K562 (cell line): ENCODE measurements around the gene LIPN. TPM values are rescaled to one million over a fixed set of nuclear protein-coding genes. Genes with fewer than 3 reads are reported as not detected.

Source experiments
- ATAC-seq: fragments of 200-7000 bp; cut with Tn5 transposase; 3 replicates; pipeline ENCODE4 v1.9.1; 2020; ENCODE audit warnings: moderate library complexity
- Bru-seq: library from RNA; stranded (reverse); fragments of 400-500 nt; gene quantifications from one replicate; lab custom pipeline; 2021; lab: Mats Ljungman, UMichigan
- BruChase-seq, 2 experiments: library from RNA; stranded (reverse); fragments of 400-500 nt; gene quantifications; one replicate each; lab custom pipeline; 2021; lab: Mats Ljungman, UMichigan
- BruUV-seq: library from RNA; stranded (reverse); fragments of 400-500 nt; replicated peaks from 2 replicates; lab custom pipeline; 2021; lab: Mats Ljungman, UMichigan
- CTCF ChIA-PET: fragments of 300-600 bp; formaldehyde crosslinking; extraction: SDS; loops from one replicate; lab custom pipeline; 2021; ENCODE audit warnings: low intra/inter-chr PET ratio; lab: Yijun Ruan, JAX
- POLR2A ChIA-PET: fragments of 300-600, 350-650 bp; sonication (Branson Sonifier 250); formaldehyde crosslinking; extraction: SDS; loops from one replicate; lab custom pipeline; 2021; ENCODE audit warnings: antibody characterized with exemption, inconsistent platforms; lab: Yijun Ruan, JAX
- DNase-seq, 4 experiments: peaks; one replicate each; pipeline versions ENCODE4 v3.0.0 to v3.0.0-alpha.2; 2011 to 2018; ENCODE audit warnings: low spot score in 3 of 4, mixed read lengths in 3 of 4; ENCODE audit errors: extremely low read depth in 1 of 4
- FAIRE-seq: peaks from 2 replicates; lab custom pipeline; 2011; peaks lifted over from hg19 to GRCh38; lab: Jason Lieb, UNC
- H2AFZ ChIP-seq: 2 replicates; pipeline ENCODE4 v1.6.0; 2011; ENCODE audit warnings: low read depth, low read length, control low read depth, inconsistent platforms
- H3K27ac ChIP-seq: fragments of 200-600 bp; 3 replicates; pipeline ENCODE4 v1.8.0; 2011; ENCODE audit warnings: low read depth, mild to moderate bottlenecking, control low read depth, inconsistent platforms, low read length, moderate library complexity, mixed read lengths; ENCODE audit errors: extremely low read depth
- H3K27me3 ChIP-seq, 2 experiments: fragments of 300-600 bp in 1 of 2; 2 replicates in 1 of 2; 3 replicates in 1 of 2; pipeline versions ENCODE4 v1.6.0 to v1.8.0; 2011; ENCODE audit warnings: inconsistent platforms in 2 of 2, low read length in 2 of 2, mild to moderate bottlenecking in 1 of 2, mixed read lengths in 1 of 2, moderate library complexity in 1 of 2; ENCODE audit not compliant: control insufficient read depth in 2 of 2, insufficient read depth in 2 of 2
- H3K36me3 ChIP-seq: fragments of 300-600 bp; 3 replicates; pipeline ENCODE4 v1.8.0; 2011; ENCODE audit warnings: mild to moderate bottlenecking, low read length, inconsistent platforms; ENCODE audit not compliant: control insufficient read depth, insufficient read depth
- H3K4me1 ChIP-seq, 2 experiments: fragments of 200-600 bp in 1 of 2; replicated peaks in 1 of 2; 2 replicates in 1 of 2; 3 replicates in 1 of 2; pipeline versions ENCODE4 v1.5.1 to v1.8.0; 2011; ENCODE audit warnings: inconsistent platforms in 2 of 2, low read length in 2 of 2, mild to moderate bottlenecking in 1 of 2, mixed read lengths in 1 of 2, moderate library complexity in 1 of 2; ENCODE audit not compliant: control insufficient read depth in 2 of 2, insufficient read depth in 2 of 2
- H3K4me2 ChIP-seq: 2 replicates; pipeline ENCODE4 v1.6.1; 2011; ENCODE audit warnings: low read length, control low read depth, inconsistent platforms, mixed read lengths; ENCODE audit not compliant: insufficient read depth
- H3K4me3 ChIP-seq: fragments of 200-600 bp; sonication (generic), shearing (Covaris generic); 2 replicates; pipeline ENCODE4 v1.5.1; 2016; ENCODE audit warnings: control low read depth, inconsistent platforms
- H3K79me2 ChIP-seq: fragments of 200-600 bp; 3 replicates; pipeline ENCODE4 v1.8.0; 2011; ENCODE audit warnings: low read length, inconsistent platforms; ENCODE audit not compliant: control insufficient read depth, insufficient read depth
- H3K9ac ChIP-seq, 2 experiments: 2 replicates each; pipeline versions ENCODE4 v1.6.0 to v1.6.1; 2011; ENCODE audit warnings: low read depth in 2 of 2, low read length in 2 of 2, control low read depth in 1 of 2, inconsistent platforms in 1 of 2, mild to moderate bottlenecking in 1 of 2, mixed read lengths in 1 of 2; ENCODE audit not compliant: insufficient read depth in 1 of 2
- H3K9me1 ChIP-seq: one replicate; pipeline ENCODE4 v1.6.0; 2011; ENCODE audit warnings: inconsistent platforms, mild to moderate bottlenecking, low read length, moderate library complexity; ENCODE audit not compliant: control insufficient read depth, insufficient read depth
- H3K9me3 ChIP-seq: replicated peaks from 2 replicates; pipeline ENCODE4 v1.5.1; 2011; ENCODE audit warnings: low read depth, low read length, inconsistent platforms; ENCODE audit not compliant: control insufficient read depth, insufficient read depth
- H4K20me1 ChIP-seq: replicated peaks from 2 replicates; pipeline ENCODE4 v1.6.1; 2011; ENCODE audit warnings: low read length, inconsistent platforms, mixed read lengths; ENCODE audit not compliant: control insufficient read depth, insufficient read depth
- ELF4 ChIP-seq: fragments of 450-650 bp; formaldehyde crosslinking; IDR thresholded peaks from 2 replicates; pipeline ENCODE4 v1.4.0; 2022; ENCODE audit warnings: missing genetic modification characterization
- MCM7 ChIP-seq, 2 experiments: fragments of 450-650 bp; IDR thresholded peaks; 2 replicates each; pipeline ENCODE4 v1.6.1; 2016 to 2018
- MEF2D ChIP-seq: conservative IDR thresholded peaks from 2 replicates; pipeline ENCODE4 v1.6.1; 2016; ENCODE audit warnings: low read depth, missing genetic modification characterization, missing compliant biosample characterization
- NR4A1 ChIP-seq, 2 experiments: fragments of 250-450 bp in 1 of 2; fragments of 450-650 bp in 1 of 2; sonication (Bioruptor Pico) in 1 of 2; IDR thresholded peaks; 2 replicates each; pipeline versions ENCODE4 v1.4.0 to v1.6.1; 2016 to 2020; ENCODE audit warnings: mild to moderate bottlenecking in 2 of 2, missing compliant biosample characterization in 1 of 2, missing genetic modification characterization in 1 of 2, moderate library complexity in 1 of 2
- RB1 ChIP-seq: fragments of 450-650 bp; IDR thresholded peaks from 2 replicates; pipeline ENCODE4 v1.6.1; 2017; ENCODE audit warnings: low read depth, mild to moderate bottlenecking
- SMARCC2 ChIP-seq: fragments of 450-650 bp; IDR thresholded peaks from 2 replicates; pipeline ENCODE4 v1.6.1; 2017; ENCODE audit warnings: antibody characterized with exemption, moderate library complexity, mild to moderate bottlenecking, low read depth
- ZNF77 ChIP-seq: fragments of 250-450 bp; sonication (Bioruptor Pico); IDR thresholded peaks from 2 replicates; pipeline ENCODE4 v1.5.0; 2020
- ZNF780A ChIP-seq: fragments of 250-450 bp; sonication (Bioruptor Pico); IDR thresholded peaks from 2 replicates; pipeline ENCODE4 v1.5.0; 2021; ENCODE audit warnings: mild to moderate bottlenecking
- WGBS: fragments of 100-300 bp; shearing (Covaris generic); methylation state at CpG from one replicate; pipeline ENCODE4 v1.1.6; 2016; ENCODE audit warnings: low coverage, mixed read lengths; ENCODE audit not compliant: insufficient coverage; ENCODE audit errors: missing lambda C conversion rate; 5-methylcytosine and 5-hydroxymethylcytosine counted together
- in situ Hi-C: fragments of 300-500 bp; cut with MboI; formaldehyde crosslinking; loops from 4 replicates; pipeline ENCODE4 v1.15.0; 2018; ENCODE audit warnings: inconsistent platforms, mixed read lengths
- intact Hi-C: fragments of 100-400 bp; cut with micrococcal nuclease; formaldehyde crosslinking; loops from 2 replicates; pipeline ENCODE4 v1.14.2; 2022
- long read RNA-seq, 3 experiments: library from polyadenylated mRNA in 2 of 3; library from RNA in 1 of 3; unstranded in 2 of 3; stranded (forward) in 1 of 3; transcript quantifications; one replicate each; pipeline ENCODE4 v2.0.0, GENCODE V29; 2019 to 2022
- polyA minus RNA-seq, 3 experiments: library from RNA; depleted of rRNA, polyadenylated mRNA; stranded (reverse); fragments of >200 nt; gene quantifications; 2 replicates each; pipeline ENCODE4 v1.2.3, GENCODE V29; 2011
- polyA plus RNA-seq, 8 experiments: library from polyadenylated mRNA; depleted of rRNA in 4 of 8; stranded (reverse) in 5 of 8; unstranded in 3 of 8; fragments of >200 nt; fragmentation: Nextera tagmentation in 2 of 8; fragmentation: Illumina TruSeq in 1 of 8; extraction: Ambion mirVana in 2 of 8; extraction: Trizol in 1 of 8; gene quantifications; 2 replicates each; pipeline versions ENCODE4 v1.2.1 to v1.2.3, GENCODE V29; 2011 to 2014; ENCODE audit warnings: inconsistent platforms in 1 of 8, missing spikeins in 1 of 8
- total RNA-seq, 7 experiments: library from RNA; depleted of rRNA in 6 of 7; stranded (reverse); fragments of >200 nt in 6 of 7; fragmentation: Illumina TruSeq in 2 of 7; extraction: Trizol in 2 of 7; gene quantifications; 2 replicates each; pipeline versions ENCODE4 v1.2.1 to v1.2.3, GENCODE V29; 2011 to 2021; ENCODE audit warnings: low replicate concordance in 1 of 7
- TF ChIP-seq, protein P1 (sequence below): fragments of 450-650 bp; IDR thresholded peaks from 2 replicates; pipeline ENCODE4 v1.6.1; 2016; ENCODE audit warnings: antibody characterized with exemption
- TF ChIP-seq, protein P2 (sequence below): fragments of 250-450 bp; sonication (Bioruptor Pico); IDR thresholded peaks from 2 replicates; pipeline ENCODE4 v1.5.0; 2020; ENCODE audit warnings: mild to moderate bottlenecking, borderline replicate concordance

Gene LIPN, protein sequence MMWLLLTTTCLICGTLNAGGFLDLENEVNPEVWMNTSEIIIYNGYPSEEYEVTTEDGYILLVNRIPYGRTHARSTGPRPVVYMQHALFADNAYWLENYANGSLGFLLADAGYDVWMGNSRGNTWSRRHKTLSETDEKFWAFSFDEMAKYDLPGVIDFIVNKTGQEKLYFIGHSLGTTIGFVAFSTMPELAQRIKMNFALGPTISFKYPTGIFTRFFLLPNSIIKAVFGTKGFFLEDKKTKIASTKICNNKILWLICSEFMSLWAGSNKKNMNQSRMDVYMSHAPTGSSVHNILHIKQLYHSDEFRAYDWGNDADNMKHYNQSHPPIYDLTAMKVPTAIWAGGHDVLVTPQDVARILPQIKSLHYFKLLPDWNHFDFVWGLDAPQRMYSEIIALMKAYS
- total RNA-seq (2011; cell fraction: chromatin; rRNA removed; ENCODE audit: low replicate concordance): not detected in 2 replicates
- not detected in 2 replicates for total RNA-seq (2011; cell fraction: nucleolus; rRNA removed)
- not detected in 2 replicates for total RNA-seq (2011; cell fraction: nucleoplasm; rRNA removed)
- total RNA-seq (2014; rRNA removed) (not detected in 2 replicates), total RNA-seq (2014; rRNA removed; fragmentation: Illumina TruSeq; extraction: Trizol) (not detected in 2 replicates), total RNA-seq (2015; rRNA removed; fragmentation: Illumina TruSeq; extraction: Trizol) (not detected in 2 replicates), total RNA-seq (2021) (not detected in 2 replicates), polyA plus RNA-seq (2011; rRNA removed) (not detected in 2 replicates), polyA plus RNA-seq (2014; fragmentation: Illumina TruSeq; extraction: Trizol) (not detected in 2 replicates), polyA plus RNA-seq (2014; fragmentation: Nextera tagmentation; extraction: Ambion mirVana) (not detected), polyA plus RNA-seq (2014; rRNA removed) (not detected in 2 replicates), polyA minus RNA-seq (2011; rRNA and poly(A)+ RNA removed) (not detected in 2 replicates), Bru-seq, nascent RNA (not detected), BruChase-seq, experiment 1, labeled RNA remaining after a 2-hour chase (not detected), BruChase-seq, experiment 2, labeled RNA remaining after a 6-hour chase (not detected)
- not detected in 2 replicates for polyA plus RNA-seq (2011; cell fraction: cytosol; rRNA removed)
- polyA plus RNA-seq (2011; cell fraction: nucleus; rRNA removed): not detected in 2 replicates
- not detected in 2 replicates for polyA plus RNA-seq (2012)
- not detected in 2 replicates for polyA minus RNA-seq (2011; cell fraction: cytosol; rRNA and poly(A)+ RNA removed)
- polyA minus RNA-seq (2011; cell fraction: nucleus; rRNA and poly(A)+ RNA removed): not detected in 2 replicates
- long read RNA-seq, experiment 1: 0 reads
- long read RNA-seq, experiment 2: 0 reads
- long read RNA-seq, experiment 3: 0 reads

DNA sequence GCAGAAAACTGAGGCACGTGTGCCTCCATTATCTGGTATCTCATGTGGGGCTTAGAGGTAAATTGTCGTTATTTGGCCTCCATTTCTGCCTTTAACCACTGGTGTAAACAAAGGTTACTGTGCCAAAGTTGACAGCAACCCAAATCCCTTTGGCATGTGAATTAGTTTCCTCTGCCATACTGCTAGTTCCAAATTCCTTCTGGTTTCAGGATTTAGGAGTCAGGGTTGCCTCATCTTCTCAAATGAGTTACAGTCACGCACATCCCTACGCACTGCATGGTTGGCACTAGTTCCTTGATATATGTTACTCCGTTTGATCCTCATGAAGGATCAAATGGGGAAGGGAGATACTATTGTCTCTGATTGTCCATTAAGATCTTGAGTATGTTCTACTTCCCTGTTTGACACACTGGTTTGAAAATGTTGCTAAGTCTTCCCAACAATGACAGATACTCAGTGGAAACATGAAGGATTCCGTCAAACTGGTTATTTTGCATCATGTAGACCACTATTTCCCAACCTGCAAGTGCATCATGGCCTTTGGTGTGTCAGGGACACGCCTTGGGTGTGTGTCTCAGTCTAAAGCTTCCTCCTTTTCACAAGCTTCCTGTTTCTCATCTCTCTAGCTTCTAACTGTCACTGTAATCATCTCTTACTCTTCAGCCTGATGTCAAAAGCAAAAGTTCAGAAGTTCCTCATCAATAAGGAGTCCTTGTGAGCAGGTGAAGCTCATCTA, at the start of gene LIPN:
TSS of gene LIPN (plus strand) at position 655 of the 736 bp plus-strand sequence. CDS start 1,386 bp downstream, outside the sequence.
- intact Hi-C loops: no loop called here
- ChIA-PET POLR2A (no interaction called here), CTCF (no interaction called here)
- in situ Hi-C loops: no loop called here
- H3K9me1 ChIP-seq: no peaks in the 10 kb centered on the region
- FAIRE-seq (no peak), DNase-seq (no peak), ATAC-seq (no peak)
- no peaks in the 10 kb centered on the region for H4K20me1 ChIP-seq
- H3K4me2 ChIP-seq: no peak within 1 kb of the TSS
- H3K4me1 ChIP-seq: no peaks in the 10 kb centered on the region
- H3K27ac ChIP-seq: no peak within 1 kb of the TSS
- no peak within 1 kb of the TSS for H2AFZ ChIP-seq
- no peaks in the 10 kb centered on the region for H3K9me3 ChIP-seq
- no peak within 1 kb of the TSS for H3K4me3 ChIP-seq
- 0% methylated on average over 6 of the region's 7 CpGs for WGBS
- no TSS peak for BruUV-seq
- no peak within 1 kb of the TSS for H3K9ac ChIP-seq
- no peaks in the 10 kb centered on the region for H3K36me3 ChIP-seq
- no peaks in the 10 kb centered on the region for H3K27me3 ChIP-seq
- H3K79me2 ChIP-seq: no peaks in the 10 kb centered on the region
- TF ChIP-seq MEF2D (no peak), SMARCC2 (no peak), ZNF780A (CRISPR knock-in tag) (no peak), ZNF77 (no peak), RB1 (no peak), MCM7 (IDR thresholded peaks at IDR 0.05) (no peak), ELF4 (CRISPR knock-in tag) (no peak), NR4A1 (CRISPR knock-in tag; IDR thresholded peaks at IDR 0.05) (no peak), NR4A1 (tag; IDR thresholded peaks at IDR 0.05) (no peak)
- TF ChIP-seq, protein P1, sequence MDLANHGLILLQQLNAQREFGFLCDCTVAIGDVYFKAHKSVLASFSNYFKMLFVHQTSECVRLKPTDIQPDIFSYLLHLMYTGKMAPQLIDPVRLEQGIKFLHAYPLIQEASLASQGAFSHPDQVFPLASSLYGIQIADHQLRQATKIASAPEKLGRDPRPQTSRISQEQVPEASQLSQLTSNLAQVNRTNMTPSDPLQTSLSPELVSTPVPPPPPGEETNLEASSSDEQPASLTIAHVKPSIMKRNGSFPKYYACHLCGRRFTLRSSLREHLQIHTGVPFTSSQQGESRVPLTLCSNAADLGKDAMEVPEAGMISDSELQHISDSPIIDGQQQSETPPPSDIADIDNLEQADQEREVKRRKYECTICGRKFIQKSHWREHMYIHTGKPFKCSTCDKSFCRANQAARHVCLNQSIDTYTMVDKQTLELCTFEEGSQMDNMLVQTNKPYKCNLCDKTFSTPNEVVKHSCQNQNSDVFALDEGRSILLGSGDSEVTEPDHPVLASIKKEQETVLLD: no peak
- TF ChIP-seq, protein P2, sequence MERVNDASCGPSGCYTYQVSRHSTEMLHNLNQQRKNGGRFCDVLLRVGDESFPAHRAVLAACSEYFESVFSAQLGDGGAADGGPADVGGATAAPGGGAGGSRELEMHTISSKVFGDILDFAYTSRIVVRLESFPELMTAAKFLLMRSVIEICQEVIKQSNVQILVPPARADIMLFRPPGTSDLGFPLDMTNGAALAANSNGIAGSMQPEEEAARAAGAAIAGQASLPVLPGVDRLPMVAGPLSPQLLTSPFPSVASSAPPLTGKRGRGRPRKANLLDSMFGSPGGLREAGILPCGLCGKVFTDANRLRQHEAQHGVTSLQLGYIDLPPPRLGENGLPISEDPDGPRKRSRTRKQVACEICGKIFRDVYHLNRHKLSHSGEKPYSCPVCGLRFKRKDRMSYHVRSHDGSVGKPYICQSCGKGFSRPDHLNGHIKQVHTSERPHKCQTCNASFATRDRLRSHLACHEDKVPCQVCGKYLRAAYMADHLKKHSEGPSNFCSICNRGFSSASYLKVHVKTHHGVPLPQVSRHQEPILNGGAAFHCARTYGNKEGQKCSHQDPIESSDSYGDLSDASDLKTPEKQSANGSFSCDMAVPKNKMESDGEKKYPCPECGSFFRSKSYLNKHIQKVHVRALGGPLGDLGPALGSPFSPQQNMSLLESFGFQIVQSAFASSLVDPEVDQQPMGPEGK: no peak
